CD4-positive, alpha-beta T cell treated with Interleukin-17A for 1 hour (primary cell): ENCODE results near the gene SH2D7.
A peak's percentile ranks its signal among the peaks of the same experiment; 100 is the strongest.

Experiments
- DNase-seq: peaks from one replicate; pipeline ENCODE4 v3.0.0-alpha.2; 2020

SH2D7 gene

GRCh38 chr15:78061963-78062427 lies 30.4 kb upstream of the SH2D7 start:
- DNase-seq: peak; percentile 66

DNA sequence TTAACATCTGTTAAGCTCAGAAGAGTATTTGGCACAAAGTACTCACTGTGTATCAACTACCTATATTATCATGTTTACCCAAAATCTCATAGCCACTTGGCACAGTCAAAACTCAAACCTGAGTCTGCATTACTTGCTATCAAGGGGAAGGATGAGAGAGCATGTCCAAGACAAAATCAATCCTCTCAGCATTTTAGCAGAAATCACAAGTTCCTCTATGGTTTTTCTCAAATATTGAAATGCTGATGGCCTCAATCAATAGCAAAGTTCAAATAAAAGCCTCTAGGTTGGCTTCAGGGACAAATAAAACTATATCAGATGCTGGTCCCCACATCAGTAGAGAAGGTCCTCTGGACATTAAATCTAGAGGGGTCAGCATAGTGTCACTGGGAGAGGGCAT lies 29.1 kb upstream of the SH2D7 start:
- DNase-seq: no peak

DNA sequence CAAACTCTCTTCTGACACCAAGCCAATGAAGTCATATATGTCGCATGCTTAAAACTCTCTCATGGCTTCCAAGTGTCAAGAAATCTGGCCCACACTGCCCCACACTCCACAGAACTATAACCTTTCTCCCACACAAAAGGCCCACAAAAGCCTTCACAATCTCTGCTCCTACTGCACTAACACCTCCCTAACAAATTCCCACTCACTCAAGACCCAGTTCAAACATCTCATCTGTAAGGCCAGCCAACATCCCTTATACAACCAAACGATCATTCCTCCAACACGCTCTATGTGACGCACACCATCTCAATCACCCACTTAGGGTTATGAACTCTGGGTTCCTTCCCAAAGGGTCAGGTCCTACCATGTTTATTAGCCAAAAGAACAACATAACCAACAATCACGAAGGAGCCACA lies 28.4 kb upstream of the SH2D7 start:
- DNase-seq: no peak

DNA sequence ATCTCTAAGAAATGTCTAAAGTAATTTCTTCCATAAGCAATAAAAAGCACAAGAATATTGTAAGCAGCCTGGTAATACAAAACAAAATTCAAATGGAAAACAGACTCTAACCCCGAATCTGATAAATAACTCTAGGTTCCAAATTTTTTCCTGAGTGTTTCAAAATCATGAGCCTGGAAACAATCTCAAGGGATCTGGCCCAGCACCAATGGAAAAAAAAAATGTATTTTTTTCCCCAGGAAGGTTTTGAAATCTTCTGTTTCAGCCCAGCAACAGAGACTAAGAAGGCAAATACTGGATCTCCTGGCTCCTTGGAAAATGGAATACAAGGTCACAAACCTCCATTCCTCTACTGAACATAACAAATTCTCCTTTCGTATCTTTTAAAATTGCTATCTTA lies 27.8 kb upstream of the SH2D7 start:
- no peak for DNase-seq

DNA sequence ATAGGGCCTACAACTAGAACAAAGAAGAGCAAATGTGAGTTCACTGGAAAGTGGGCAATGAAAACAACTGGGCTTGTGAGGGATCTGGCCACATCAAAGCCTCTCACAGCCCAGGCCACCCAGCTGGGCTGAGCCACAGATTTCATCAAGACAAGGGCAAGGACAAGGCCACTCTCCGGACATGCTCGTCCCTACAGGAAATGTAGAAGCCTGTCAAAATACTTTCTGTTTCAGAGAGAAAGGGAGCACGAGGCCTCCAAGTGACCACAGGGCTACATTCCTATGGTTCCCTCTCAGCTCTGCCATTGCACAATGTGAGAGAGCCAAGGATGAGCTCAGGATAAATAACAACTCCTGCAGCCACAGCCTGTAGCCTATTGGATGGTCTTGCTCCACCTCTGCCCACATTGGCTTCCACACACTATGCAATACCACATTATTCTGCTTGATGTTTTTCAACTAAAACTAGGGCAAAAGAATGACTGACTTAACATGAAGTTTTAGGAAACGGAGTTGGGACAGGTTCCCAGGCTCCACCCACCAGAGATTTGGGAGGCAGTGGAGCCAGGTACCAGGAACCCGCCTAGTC lies 27.0 kb upstream of the SH2D7 start:
- DNase-seq: peak; percentile 44

DNA sequence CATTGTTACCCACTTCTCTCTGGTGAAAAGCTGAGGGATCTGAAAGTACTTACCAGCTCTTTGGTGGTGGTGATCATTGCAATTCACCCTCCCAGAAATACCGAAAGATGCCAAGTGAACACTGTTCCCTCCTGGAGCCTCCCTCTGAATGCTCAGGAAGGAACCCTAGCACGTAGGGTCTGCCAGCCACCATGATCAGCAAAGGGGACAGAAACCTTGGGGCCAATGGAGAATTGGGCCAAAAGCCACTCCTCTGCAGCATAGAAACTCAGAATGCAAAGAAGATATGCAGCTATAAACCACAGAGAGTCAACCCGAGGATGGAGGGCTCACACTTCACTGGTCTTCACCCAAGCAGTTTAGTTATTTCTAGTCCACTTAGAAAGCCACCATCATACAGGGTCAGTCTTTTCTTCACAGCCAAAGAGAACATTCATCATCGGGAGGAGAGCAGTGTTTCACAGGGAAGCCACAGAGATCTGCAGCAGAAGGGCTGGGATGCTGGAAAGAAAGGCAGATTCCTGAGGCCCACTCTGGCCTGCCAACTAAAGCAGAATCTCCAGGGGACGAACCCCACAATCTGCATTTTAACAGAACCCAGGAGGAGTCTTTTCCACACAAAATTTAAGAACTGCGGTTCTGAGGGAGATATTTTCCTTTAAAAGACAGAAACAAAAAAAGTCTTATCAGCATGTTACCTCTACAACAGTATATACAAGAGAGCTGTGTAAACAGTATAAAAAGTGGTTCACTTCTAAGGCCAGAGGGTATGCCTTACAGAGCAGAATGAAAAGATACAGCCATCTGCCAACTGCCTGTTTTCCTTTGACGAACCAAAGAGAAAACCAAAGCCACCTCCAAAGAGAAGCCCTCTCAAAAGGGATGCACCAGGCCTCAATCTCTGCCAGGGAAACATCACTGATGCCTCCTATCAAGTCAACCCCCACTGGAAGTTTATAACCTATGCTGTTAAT lies 26.1 kb upstream of the SH2D7 start:
- no peak for DNase-seq

- no peak for DNase-seq
Measured at GRCh38 chr15:78067328-78068228, 24.8 kb upstream of the SH2D7 start.

GRCh38 chr15:78069052-78069414 lies 23.3 kb upstream of the SH2D7 start:
- no peak for DNase-seq

GRCh38 chr15:78069462-78070029 lies 22.8 kb upstream of the SH2D7 start:
- no peak for DNase-seq

GRCh38 chr15:78070049-78070700 lies 22.2 kb upstream of the SH2D7 start:
- DNase-seq: peak; percentile 55

DNA sequence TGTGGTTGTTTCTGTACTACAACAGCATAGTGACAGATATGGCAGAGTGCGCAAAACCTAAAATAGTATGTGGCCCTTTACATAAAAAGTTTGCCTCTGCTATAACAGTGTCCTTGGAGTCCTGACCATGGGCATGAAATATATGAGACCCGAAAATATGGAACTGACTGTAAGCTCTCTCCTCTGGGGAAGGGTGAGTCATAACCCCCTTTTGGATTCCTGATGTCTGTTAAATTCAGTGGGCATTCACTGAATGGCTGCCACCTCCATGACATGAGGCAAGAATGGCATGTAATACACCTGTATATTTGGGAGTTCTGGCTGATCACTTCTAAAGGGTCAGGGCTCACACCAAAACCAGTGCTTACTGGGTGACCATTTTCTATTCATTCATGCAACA lies 21.0 kb upstream of the SH2D7 start:
- no peak for DNase-seq

DNA sequence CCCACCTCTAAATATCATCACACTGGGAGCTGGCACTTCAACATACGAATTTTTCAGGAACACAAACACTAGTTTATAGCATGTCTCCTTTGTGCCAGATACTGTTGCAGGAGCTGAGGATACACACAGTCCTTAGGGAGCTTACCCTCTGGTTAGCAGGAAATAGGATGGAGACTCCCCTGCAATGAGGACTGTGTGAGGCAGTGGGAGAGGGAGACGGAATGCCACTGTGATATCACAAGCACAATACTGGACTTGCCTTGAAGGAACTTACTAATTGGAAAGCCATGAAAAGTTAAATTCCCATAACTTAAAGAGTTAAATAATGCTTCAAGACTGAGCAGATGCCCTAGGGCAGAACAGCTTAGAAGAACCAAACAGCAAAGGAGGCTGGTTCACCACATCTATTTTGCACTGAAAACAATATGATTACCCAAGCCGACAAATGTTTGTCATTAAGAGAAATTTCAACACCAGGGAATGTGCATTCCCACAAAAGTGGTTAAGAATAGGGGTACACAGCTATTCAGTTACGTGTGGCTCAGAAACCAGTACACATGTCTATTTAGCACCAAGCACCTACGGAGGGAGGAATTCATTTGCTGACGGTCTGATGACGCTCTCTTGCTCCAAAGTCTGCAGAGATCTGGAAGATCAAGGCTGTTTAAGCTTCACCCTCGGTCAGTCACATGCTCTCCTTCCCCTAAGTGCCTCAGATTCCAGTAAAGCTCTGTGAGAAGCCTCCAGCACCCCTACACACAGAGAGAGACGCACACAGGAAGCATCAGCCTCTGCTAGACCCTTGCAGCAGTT lies 20.1 kb upstream of the SH2D7 start:
- no peak for DNase-seq

GRCh38 chr15:78073046-78073787 lies 19.1 kb upstream of the SH2D7 start:
- no peak for DNase-seq

- DNase-seq: no peak
Measured at GRCh38 chr15:78075490-78076230, 16.7 kb upstream of the SH2D7 start.

- no peak for DNase-seq
Measured at GRCh38 chr15:78076231-78077052, 15.9 kb upstream of the SH2D7 start.

DNA sequence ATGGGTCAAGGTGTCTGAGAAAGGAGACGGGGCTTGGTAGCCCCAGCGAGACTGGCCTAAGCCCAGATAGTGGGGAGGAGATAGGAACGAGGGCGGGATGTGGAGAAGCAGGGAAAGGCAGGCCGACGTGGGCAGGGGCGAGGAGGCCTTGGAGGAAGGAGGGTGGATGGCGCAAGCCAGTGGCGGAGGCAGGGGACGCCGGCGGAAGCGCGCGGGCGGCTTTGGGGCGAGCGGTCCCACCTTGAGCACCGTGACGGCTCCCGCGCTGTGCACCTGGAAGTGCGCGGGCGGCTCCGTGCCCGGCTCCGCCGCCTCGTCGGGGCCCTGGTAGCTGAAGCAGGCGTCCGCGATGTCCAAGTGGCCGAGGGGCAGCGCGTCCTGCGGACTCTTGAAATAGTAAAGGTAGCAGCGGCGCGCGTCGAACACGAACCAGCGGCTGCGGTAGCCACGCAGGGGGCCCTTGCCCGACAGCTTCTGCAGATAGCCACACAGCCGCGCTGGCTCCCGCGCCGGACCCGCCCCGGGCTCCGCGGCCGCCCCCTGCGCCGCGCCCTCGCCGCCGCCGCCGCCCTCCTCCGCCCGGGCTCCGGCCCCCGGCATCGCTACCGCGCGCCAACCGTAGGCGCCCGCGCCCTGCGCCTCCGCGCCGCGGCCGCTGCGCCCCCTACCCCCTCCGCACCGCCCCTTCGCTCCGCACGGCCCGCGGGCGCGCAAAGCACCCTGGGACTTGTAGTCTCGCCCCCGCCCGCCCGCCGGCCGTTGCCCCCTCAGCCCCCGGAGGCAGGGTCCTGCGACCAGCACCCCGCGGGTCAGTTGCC lies 15.1 kb upstream of the SH2D7 start, which contains the start of gene TBC1D2B:
Gene TBC1D2B (minus strand): TSS at position 659 of the 818 bp plus-strand sequence. CDS start 59 bp downstream, at position 600.
- peak; percentile 69 for DNase-seq

DNA sequence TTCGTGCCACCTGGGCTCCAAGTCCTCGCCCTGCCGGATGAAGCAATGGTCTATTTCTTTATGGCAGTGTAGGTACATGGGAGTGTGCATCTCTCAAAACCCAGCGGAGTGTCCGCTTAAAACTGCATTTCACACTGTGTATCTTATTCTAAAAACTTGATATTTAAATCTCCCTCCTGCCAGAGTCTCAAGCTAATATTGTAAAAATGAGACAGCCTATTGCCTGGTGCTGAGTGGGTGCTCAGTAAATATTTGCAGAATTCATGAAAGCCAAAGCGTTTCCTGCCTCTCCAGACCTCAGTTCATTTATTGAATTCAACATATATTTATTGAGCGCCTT lies 14.5 kb upstream of the SH2D7 start:
- DNase-seq: no peak
